M059J (cell line): Measurements from ENCODE around the gene SPINT1. TPM values are rescaled to one million over a fixed set of nuclear protein-coding genes. Genes with fewer than 3 reads are reported as not detected.

Experiments used
- DNase-seq: peaks from one replicate; pipeline ENCODE4 v3.0.0-alpha.2; 2012; ENCODE audit warnings: low read depth
- total RNA-seq: library from RNA; depleted of rRNA; stranded (reverse); fragments of >200 nt; shearing (Covaris generic); gene quantifications from 2 replicates; pipeline ENCODE4 v1.2.3, GENCODE V29; 2014; rRNA removed

SPINT1 gene
- total RNA-seq, 1 experiment from 2014 or later: 15.5 TPM

DNA sequence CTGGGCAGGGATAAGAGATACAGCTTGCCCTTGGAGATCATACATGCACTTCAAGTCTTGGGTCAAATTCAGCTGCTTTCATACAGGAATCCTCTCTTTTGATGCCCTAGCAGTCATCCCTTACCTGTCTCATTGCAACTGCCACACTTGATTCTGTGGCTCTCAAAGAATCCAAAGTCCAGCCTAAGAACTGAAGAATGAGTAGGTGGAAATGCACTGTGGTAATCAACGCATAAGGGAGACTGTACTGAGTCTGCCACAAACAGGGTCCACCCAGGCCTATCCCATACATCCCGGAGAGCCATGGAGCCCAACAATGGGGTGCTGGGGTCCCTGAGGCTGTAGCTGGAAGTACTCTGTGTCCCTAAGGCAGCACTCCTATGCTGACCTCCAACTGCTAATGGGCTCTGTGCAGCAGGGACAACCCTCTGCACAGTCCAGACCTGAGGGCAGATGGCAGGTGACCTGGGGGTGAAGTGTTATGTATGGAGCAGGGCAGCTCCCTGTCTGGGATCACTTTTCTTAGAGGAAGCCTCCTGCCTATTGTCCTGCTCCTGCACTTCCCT lies 48.7 kb downstream of the SPINT1 start:
- DNase-seq: no peak

DNA sequence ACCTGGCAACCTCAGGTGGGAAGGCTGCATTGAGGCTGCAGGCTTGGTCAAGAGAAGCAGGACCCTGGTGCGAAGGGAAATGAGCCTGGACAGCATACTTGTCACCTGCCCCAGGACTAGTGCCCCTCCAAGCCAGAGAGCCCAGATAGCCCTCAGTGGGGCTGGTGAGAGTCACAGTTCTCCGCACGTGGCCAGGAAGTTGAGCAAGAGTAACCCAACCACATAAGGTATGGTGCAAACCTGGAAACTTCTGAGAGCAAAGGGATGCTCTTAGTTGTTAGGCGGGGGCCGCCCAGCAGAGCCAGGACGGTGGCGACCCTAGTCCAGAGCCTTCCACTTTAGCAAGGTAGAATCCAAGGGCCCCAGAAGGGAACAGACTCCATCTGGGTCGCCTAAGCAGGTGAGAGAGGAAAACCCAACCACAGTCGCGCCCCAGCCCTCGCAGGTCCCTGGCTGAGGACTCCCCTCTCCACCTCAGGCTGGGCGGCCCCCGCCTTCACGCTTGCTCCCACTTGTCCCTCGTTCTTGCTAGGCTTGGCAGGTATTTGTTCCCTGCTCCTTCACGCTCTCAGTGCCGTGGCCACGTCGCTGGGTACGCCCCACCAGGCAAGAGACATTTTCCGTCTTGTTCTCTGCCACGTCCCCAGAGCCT lies 49.3 kb downstream of the SPINT1 start:
- no peak for DNase-seq

DNA sequence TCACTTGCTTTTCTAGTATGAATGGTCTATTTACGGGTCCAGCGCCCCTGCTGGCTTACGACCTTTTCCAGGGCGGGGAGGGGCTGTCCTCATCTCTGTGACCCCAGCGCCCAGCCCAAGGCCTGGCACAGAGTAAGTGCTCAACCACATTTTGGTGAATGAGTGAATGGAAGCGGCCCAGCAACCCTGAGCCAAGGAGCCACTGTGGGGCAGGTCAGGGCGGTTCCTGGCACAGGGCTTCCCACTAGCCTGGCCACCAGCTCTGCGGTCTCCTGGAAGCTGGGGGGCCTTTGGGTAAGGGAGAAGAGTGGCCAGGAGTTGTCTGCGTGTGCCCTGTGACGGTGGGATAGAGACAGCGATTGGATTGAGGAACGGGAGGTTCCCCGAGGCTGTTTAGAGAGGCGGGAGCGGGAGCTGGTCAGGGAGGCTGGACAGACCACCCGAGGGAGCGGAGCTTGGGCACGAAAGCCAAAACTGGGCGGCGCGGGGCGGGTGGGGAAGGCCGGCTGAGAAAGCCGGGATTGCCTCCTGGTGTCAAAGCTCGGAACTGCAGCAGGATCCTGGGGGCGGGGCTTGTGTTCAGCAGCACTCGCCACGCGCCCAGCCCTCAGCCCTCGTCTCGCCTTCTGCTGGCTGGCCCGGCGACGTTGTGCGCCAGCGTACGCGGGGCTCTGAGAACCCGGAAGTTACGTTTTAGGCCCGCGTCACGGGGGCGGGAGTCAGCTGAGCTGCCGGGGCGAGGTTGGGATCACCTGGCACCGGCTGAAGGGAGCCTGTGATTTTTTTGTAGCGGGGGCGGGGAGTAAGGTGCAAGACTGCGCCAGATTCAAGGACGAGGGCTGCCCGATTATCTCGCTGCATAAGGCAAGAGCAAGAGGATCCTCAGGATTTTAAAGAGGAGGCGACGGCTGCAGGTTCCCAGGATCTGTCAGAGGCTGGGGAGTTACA lies 50.2 kb downstream of the SPINT1 start, which contains the start of gene VPS18:
Gene VPS18, plus strand, starts transcription at position 718 of the 948 bp plus-strand sequence. CDS start 319 bp downstream, outside the sequence.
- peak; percentile 94 for DNase-seq

DNA sequence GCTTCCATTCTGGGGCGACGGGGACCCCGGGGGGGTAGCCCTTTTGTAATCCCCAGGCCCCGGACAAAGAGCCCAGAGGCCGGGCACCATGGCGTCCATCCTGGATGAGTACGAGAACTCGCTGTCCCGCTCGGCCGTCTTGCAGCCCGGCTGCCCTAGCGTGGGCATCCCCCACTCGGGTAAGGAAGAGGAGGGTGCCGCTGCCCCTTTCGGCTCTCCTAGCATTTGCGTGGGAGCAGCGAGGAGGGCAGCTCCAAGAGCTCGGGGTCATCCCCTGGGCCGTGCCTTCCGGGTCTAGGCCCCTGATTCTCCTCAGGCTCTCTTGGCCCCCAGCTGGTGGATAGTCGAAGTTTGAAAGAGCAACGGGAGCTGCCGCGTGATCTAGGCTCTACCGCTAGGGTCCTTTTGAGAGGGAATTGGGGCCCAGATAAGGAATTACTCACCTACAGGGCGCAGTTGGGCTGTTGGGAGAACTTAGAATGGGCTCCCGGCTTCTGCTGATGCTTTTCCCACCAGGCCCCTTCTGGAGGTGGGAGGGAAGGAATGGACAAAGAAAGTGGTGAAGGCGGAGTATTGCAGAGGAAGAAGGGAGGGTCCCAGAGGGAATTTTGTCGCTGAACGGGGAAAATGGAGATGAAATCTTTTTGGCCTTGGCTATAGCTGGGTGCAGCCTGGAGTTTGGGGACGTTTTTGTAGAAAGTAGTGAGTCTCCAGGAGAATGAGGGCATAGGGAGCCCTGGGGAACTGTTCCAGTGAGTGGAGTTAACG lies 51.0 kb downstream of the SPINT1 start:
- peak; percentile 79 for DNase-seq

DNA sequence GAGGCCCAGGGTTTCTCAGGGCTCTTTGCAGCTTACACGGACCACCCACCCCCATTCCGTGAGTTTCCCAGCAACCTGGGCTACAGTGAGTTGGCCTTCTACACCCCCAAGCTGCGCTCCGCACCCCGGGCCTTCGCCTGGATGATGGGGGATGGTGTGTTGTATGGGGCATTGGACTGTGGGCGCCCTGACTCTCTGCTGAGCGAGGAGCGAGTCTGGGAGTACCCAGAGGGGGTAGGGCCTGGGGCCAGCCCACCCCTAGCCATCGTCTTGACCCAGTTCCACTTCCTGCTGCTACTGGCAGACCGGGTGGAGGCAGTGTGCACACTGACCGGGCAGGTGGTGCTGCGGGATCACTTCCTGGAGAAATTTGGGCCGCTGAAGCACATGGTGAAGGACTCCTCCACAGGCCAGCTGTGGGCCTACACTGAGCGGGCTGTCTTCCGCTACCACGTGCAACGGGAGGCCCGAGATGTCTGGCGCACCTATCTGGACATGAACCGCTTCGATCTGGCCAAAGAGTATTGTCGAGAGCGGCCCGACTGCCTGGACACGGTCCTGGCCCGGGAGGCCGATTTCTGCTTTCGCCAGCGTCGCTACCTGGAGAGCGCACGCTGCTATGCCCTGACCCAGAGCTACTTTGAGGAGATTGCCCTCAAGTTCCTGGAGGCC lies 55.8 kb downstream of the SPINT1 start:
- no peak for DNase-seq

DNA sequence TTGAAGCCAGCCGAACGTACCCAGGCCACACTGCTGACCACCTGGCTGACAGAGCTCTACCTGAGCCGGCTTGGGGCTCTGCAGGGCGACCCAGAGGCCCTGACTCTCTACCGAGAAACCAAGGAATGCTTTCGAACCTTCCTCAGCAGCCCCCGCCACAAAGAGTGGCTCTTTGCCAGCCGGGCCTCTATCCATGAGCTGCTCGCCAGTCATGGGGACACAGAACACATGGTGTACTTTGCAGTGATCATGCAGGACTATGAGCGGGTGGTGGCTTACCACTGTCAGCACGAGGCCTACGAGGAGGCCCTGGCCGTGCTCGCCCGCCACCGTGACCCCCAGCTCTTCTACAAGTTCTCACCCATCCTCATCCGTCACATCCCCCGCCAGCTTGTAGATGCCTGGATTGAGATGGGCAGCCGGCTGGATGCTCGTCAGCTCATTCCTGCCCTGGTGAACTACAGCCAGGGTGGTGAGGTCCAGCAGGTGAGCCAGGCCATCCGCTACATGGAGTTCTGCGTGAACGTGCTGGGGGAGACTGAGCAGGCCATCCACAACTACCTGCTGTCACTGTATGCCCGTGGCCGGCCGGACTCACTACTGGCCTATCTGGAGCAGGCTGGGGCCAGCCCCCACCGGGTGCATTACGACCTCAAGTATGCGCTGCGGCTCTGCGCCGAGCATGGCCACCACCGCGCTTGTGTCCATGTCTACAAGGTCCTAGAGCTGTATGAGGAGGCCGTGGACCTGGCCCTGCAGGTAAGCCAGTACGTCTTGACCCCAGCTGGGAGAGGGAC lies 56.6 kb downstream of the SPINT1 start:
- no peak for DNase-seq

DNA sequence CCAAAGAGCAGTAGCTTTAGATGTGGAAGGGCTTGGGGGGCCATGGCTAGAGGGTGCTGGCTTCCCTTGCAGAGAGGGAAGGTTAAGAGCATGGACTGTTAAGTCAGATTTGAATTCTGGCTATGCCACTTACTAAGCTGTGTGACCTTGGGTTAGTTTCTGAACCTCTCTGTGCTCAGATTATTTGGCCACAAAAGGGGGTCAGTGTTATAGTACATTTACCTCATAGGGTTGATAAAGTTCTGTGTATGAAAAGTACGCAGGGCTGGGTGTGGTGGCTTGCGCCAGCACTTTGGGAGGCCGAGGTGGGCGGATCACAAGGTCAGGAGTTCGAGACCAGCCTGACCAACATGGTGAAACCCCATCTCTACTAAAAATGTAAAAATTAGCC lies 57.2 kb downstream of the SPINT1 start:
- DNase-seq: no peak

DNA sequence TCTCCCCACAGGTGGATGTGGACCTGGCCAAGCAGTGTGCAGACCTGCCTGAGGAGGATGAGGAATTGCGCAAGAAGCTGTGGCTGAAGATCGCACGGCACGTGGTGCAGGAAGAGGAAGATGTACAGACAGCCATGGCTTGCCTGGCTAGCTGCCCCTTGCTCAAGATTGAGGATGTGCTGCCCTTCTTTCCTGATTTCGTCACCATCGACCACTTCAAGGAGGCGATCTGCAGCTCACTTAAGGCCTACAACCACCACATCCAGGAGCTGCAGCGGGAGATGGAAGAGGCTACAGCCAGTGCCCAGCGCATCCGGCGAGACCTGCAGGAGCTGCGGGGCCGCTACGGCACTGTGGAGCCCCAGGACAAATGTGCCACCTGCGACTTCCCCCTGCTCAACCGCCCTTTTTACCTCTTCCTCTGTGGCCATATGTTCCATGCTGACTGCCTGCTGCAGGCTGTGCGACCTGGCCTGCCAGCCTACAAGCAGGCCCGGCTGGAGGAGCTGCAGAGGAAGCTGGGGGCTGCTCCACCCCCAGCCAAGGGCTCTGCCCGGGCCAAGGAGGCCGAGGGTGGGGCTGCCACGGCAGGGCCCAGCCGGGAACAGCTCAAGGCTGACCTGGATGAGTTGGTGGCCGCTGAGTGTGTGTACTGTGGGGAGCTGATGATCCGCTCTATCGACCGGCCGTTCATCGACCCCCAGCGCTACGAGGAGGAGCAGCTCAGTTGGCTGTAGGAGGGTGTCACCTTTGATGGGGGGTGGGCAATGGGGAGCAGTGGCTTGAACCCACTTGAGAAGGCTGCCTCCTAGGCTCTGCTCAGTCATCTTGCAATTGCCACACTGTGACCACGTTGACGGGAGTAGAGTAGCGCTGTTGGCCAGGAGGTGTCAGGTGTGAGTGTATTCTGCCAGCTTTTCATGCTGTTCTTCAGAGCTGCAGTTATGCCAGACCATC lies 59.0 kb downstream of the SPINT1 start:
- DNase-seq: no peak

DNA sequence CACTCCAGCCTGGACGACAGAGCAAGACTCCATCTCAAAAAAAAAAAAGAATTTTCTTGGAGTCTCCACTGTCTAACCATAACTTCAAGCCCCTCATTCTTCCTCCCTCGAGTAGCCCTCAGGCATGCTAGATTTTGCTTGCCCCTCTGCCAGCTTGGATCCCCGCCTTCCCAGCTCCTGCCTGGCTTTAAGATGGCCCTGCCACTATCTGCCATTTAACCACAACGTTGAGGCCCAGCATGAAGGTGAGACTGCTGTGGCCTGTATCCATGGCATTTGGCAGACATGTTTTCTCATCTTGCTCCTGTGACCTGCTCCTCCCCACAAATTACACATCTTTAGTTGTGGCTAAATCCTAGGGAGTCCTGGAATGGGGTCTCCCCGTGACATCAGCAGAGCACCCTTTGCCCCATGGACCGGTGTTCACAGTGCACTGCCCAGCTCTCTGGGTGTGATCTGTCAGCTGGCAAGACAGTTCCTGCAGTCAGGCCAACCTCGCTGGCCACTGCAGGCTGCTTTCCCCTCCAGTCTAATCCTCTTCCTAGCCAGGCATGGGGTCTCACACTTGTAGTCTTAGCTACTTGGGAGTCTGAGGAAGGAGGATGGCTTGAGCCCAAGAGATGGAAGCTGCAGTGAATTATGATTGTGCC lies 60.8 kb downstream of the SPINT1 start:
- DNase-seq: no peak

DNA sequence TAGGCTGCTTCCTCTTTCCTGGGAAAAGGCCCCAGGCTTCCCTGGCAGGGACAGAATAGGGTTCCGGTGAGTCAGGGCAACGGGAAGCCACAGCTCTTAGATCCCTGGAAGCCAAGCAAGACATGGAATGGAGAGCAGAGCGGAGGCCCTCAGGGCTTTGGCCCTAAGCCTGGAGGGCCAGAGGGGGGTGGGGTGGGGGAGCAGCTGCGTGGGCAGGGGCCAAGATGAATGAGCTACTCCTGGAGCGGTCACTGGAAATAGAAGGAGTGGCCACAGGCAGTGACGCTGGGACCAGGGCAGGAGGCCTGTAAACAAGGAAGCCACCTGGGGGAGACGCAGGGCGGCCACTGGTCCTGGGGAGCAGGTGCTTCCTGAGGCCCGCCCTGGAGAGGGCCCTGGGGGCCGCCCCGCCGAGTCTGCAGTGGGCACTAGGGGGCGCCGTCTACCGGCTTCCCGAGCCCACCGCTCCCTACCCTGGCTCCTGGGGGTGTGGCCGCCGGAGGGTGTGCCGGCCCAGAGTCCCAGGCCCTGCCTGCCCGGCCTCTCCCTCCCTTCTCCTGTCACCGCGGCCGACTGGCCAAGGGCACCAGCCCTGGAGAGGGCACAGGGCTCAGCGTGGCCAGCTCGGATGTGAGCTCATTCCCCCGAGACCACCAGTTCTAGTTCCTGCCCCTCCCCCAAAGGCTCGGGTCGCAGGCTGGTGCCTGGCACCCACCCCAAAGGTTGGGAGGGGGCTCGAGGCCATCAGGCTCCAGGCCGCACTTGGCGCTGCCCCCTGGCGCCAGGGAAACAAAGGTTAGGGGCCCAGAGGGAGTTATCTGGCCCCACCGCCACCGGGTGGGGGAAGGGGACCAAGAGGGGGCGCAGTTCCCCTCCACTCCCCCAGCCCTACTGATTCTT lies 62.5 kb downstream of the SPINT1 start:
- DNase-seq: peak; percentile 97

DNA sequence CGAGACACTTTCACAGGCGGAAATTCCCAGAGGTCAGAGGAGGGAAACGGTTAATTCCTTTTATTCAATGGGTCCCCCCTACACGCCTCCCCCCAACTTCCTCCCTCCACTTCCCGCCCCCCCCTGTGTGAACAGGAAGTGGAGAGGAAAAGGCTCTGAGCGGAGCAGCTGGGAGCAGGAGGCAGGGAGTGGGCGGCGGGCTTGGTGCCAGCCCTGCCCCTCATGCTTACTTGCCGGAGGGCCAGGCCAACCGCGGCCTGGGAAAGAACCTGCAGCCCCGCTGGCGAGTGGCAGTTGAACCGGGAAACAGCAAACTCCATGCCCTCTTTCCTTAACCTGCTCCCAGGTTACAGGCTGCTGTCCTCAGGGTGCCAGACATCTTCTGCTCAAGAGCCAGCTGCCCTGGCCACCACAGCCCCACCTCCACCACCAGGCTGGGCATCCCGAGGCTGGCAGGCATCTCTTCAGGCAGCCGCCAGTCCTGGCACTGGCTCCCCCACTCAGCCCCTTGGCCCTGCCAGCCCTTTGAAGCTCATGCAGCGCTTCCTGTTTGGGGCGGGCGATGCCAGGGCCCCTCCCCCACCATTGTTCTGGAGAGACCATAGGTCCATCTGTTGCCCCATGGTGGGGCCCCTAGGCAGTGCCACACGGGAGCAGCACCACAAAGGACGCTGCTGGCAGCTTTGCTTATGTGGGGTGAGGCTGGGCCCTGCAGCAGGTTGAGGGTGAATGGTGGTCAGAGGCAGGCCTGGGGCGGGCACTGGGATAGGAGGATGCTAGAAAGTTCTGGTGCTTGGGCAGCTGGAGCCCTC lies 63.3 kb downstream of the SPINT1 start:
- no peak for DNase-seq

Other genes with a start within 250 kb of the SPINT1 start
- 32.1 and 33.9 TPM in 2 replicates for gene KNL1, start 249.8 kb upstream of the SPINT1 start, total RNA-seq
- gene RAD51, start 148.9 kb upstream of the SPINT1 start, total RNA-seq: 7.7 and 10.5 TPM in 2 replicates
- gene RMDN3, start 88.8 kb upstream of the SPINT1 start, total RNA-seq: 13.5 and 19.2 TPM in 2 replicates
- 42.0 and 45.9 TPM in 2 replicates for gene GCHFR, start 80.0 kb upstream of the SPINT1 start, total RNA-seq
- 0.05 and 0.49 TPM in 2 replicates for gene C15orf62, start 74.1 kb upstream of the SPINT1 start, total RNA-seq
- gene ZFYVE19, start 37.0 kb upstream of the SPINT1 start, total RNA-seq: 45.9 and 60.7 TPM in 2 replicates
- 26.1 and 31.5 TPM in 2 replicates for gene DNAJC17, start 36.6 kb upstream of the SPINT1 start, total RNA-seq
- gene PPP1R14D, start 15.3 kb upstream of the SPINT1 start, total RNA-seq: not detected in 2 replicates
- 0.12 TPM in 1 of 2 replicates, not detected in the other for gene RHOV, start 30.2 kb downstream of the SPINT1 start, total RNA-seq
- 17.6 and 29.9 TPM in 2 replicates for gene VPS18, start 50.4 kb downstream of the SPINT1 start, total RNA-seq
- gene DLL4, start 85.3 kb downstream of the SPINT1 start, total RNA-seq: 0.10 TPM in 1 of 2 replicates, not detected in the other
- gene CHAC1, start 109.4 kb downstream of the SPINT1 start, total RNA-seq: 2.6 and 7.4 TPM in 2 replicates